Heart left ventricle (tissue), 16 donors: Measurements from ENCODE around the gene ANAPC2. TPM values are rescaled to one million over a fixed set of nuclear protein-coding genes. Genes with fewer than 3 reads are reported as not detected.

ENCODE experiments used
- ATAC-seq, 4 donors: fragments of 200-7000 bp; cut with Tn5 transposase; one replicate each; pipeline ENCODE4 v1.9.1; 2020 to 2022; ENCODE audit warnings: moderate library complexity in 4 of 4, mild to moderate bottlenecking in 3 of 4, moderate number of reproducible peaks in 1 of 4
- DNase-seq, 5 donors: peaks; one replicate each; pipeline ENCODE4 v3.0.0-alpha.2; 2020
- H3K27ac ChIP-seq, 12 donors: fragments of 200-600 bp; sonication (generic) in 4 of 12; one replicate each; pipeline versions ENCODE4 v1.5.0 to v1.8.0; 2016 to 2022; ENCODE audit warnings: mild to moderate bottlenecking in 2 of 12
- H3K27me3 ChIP-seq, 9 donors: fragments of 200-600 bp; sonication (generic) in 2 of 9; one replicate each; pipeline versions ENCODE4 v1.5.1 to v1.8.0; 2016 to 2022; ENCODE audit warnings: mild to moderate bottlenecking in 3 of 9
- H3K36me3 ChIP-seq, 9 donors: fragments of 200-600 bp; sonication (generic) in 2 of 9; one replicate each; pipeline versions ENCODE4 v1.5.0 to v1.8.0; 2018 to 2022; ENCODE audit warnings: mild to moderate bottlenecking in 2 of 9
- H3K4me1 ChIP-seq, 12 donors: fragments of 200-600 bp; sonication (generic) in 4 of 12; one replicate each; pipeline versions ENCODE4 v1.5.0 to v1.8.0; 2016 to 2022; ENCODE audit warnings: mild to moderate bottlenecking in 3 of 12
- H3K4me3 ChIP-seq, 12 donors: fragments of 200-600 bp; sonication (generic) in 4 of 12; one replicate each; pipeline versions ENCODE4 v1.5.0 to v1.8.0; 2017 to 2022; ENCODE audit warnings: mild to moderate bottlenecking in 9 of 12, moderate library complexity in 4 of 12
- H3K9me3 ChIP-seq, 12 donors: fragments of 200-600 bp; sonication (generic) in 4 of 12; one replicate each; pipeline versions ENCODE4 v1.5.0 to v1.8.0; 2016 to 2022; ENCODE audit warnings: mild to moderate bottlenecking in 1 of 12
- CTCF ChIP-seq, 12 donors: fragments of 200-600 bp; sonication (generic) in 4 of 12; IDR thresholded peaks; one replicate each; pipeline versions ENCODE4 v1.5.0 to v1.8.0; 2018 to 2022; ENCODE audit warnings: antibody characterized with exemption in 12 of 12, mild to moderate bottlenecking in 5 of 12
- POLR2A ChIP-seq, 2 donors: fragments of 450-650 bp; IDR thresholded peaks; one replicate each; pipeline ENCODE4 v1.6.1; 2017; ENCODE audit warnings: antibody characterized with exemption in 2 of 2, mild to moderate bottlenecking in 2 of 2, moderate library complexity in 2 of 2
- WGBS, 4 donors: extraction: QIAGEN DNeasy Blood & Tissue Kit in 2 of 4; methylation state at CpG; one replicate each; pipeline versions ENCODE4 v1.1.5 to v1.1.7; 2013 to 2018; 5-methylcytosine and 5-hydroxymethylcytosine counted together
- intact Hi-C, 10 donors: fragments of 100-400 bp; cut with DNase I; formaldehyde crosslinking; loops; one replicate each; pipeline versions ENCODE4 v1.11.1 to v1.14.2; 2022
- polyA plus RNA-seq, 2 donors: library from polyadenylated mRNA; stranded (reverse); fragments of 200-250 nt; gene quantifications; one replicate each; pipeline ENCODE4 v1.2.3, GENCODE V29; 2013
- total RNA-seq, 9 donors: library from RNA; depleted of rRNA in 2 of 9; stranded (reverse); fragments of >200 nt in 2 of 9; fragmentation: NEBNext Ultra II Directional in 3 of 9; extraction: Animal tissue kit (Norgen Biotek cat#: 25700) in 3 of 9; gene quantifications; one replicate each; pipeline versions ENCODE4 v1.1.0 to v1.2.4, GENCODE V29; 2016 to 2023
- donor health status: ischemic (EF 13 %, LVEDD 7.1; RV severe dilation, severe dysfunction).
- donor health status: healthy with polysubstance abuse.
- donor health status: DM: no; HTN: yes; CAD: no.
- donor health status: DM: no; HTN: no; CAD: no.
- donor health status: ischemic (EF 25% LVEDD 6.9; RV normal size, moderate dysfunction).
- donor health status: ischemic (EF 25% LVEDD 5.7; RV mildly dilated, moderate dysfunction).
- donor health status: healthy.
- donor health status: DM: yes; HTN: yes; CAD: no.
- donor health status: ischemic (EF 35%, LVEDD 5.7; RV mildly dilated, moderate dysfunction).
- donor health status: nonischemic (EF 11% LVEDD 7.7; RV severe dilation, severe dysfunction).
- donor health status: DM: yes; HTN: yes; CAD: no.
- donor health status: PGD.
- donor health status: ischemic (EF 29% LVEDD 5.4; RV normal size, mild dysfunction).
- donor health status: nonischemic (EF 23%, LVEDD 6.1; RV moderate dilation, normal function).

Gene ANAPC2
- total and polyA plus RNA-seq, 11 donors, result 14.3 to 35.9 (median 28.9) TPM

GRCh38 chr9:137236238-137236935 lies 48.0 kb upstream of the ANAPC2 start:
- H3K27ac ChIP-seq, result peak overlapping the region in 1 of 12 donors; percentile 37
- 10 to 17% (median 14%) methylated on average over 10 to 31 of the region's 31 CpGs for WGBS, 4 donors

GRCh38 chr9:137235424-137236237 lies 47.3 kb upstream of the ANAPC2 start:
- 67 to 84% (median 70%) methylated on average over 25 to 35 of the region's 35 CpGs for WGBS, 4 donors
- no peaks in the 10 kb centered on the region for H3K36me3 ChIP-seq
- DNase-seq (no peak), ATAC-seq (no peak)
- intact Hi-C loops, result loop anchor here in 2 of 10 donors (5.0 to 10.0 kb wide), 2 partner anchors 118 to 451 kb away; no protein-coding TSS in a partner anchor
- no peak overlapping the region for H3K27ac ChIP-seq
- peaks cover 0 to 50% (median 27%) of the 10 kb centered on the region in 12 donors for H3K4me1 ChIP-seq
- peaks cover 0 to 29% (median 19%) of the 10 kb centered on the region in 9 donors for H3K27me3 ChIP-seq
- no peaks in the 10 kb centered on the region for H3K9me3 ChIP-seq
- peak overlapping the region in 10 of 12 donors; percentile 4 to 41 (median 32) for H3K4me3 ChIP-seq
- TF ChIP-seq CTCF (IDR thresholded peaks at IDR 0.05), result no peak

More at GRCh38 chr9:137236238-137236935, 48.0 kb upstream of the ANAPC2 start:
- peak; percentile 21 to 54 (median 43) for ATAC-seq
- TF ChIP-seq POLR2A (IDR thresholded peaks at IDR 0.05) (peak in 1 of 2 donors; percentile 18), CTCF (IDR thresholded peaks at IDR 0.05) (peak; percentile 91 to 100 (median 98))
- Histone ChIP-seq H3K4me1 (peaks cover 0 to 50% (median 27%) of the 10 kb centered on the region in 12 donors), H3K27me3 (peaks cover 0 to 21% (median 13%) of the 10 kb centered on the region in 9 donors), H3K36me3 (no peaks in the 10 kb centered on the region), H3K4me3 (peak overlapping the region in 10 of 12 donors; percentile 4 to 41 (median 32)), H3K9me3 (no peaks in the 10 kb centered on the region)
- intact Hi-C loops, result loop anchor here in 2 of 10 donors (5.0 to 10.0 kb wide), 2 partner anchors 119 to 452 kb away; no protein-coding TSS in a partner anchor
- DNase-seq, result peak; percentile 84 to 94 (median 87)

GRCh38 chr9:137234758-137235423 lies 46.5 kb upstream of the ANAPC2 start:
- TF ChIP-seq CTCF (IDR thresholded peaks at IDR 0.05) (no peak), POLR2A (IDR thresholded peaks at IDR 0.05) (no peak)
- ATAC-seq, result no peak
- peaks cover 0 to 42% (median 24%) of the 10 kb centered on the region in 12 donors for H3K4me1 ChIP-seq

More at GRCh38 chr9:137234758-137235423, 46.5 kb upstream of the ANAPC2 start:
- intact Hi-C loops, result loop anchor here in 2 of 10 donors (5.0 to 10.0 kb wide), 2 partner anchors 118 to 450 kb away; no protein-coding TSS in a partner anchor
- 72 to 81% (median 79%) methylated on average over 16 to 18 of the region's 18 CpGs for WGBS, 4 donors
- DNase-seq, result no peak
- Histone ChIP-seq H3K27me3 (peaks cover 4 to 36% (median 27%) of the 10 kb centered on the region in 9 donors), H3K9me3 (no peaks in the 10 kb centered on the region), H3K27ac (no peak overlapping the region), H3K36me3 (no peaks in the 10 kb centered on the region), H3K4me3 (no peak overlapping the region)
